Peyer's patch (tissue), 4 donors: Measurements from ENCODE around the gene COTL1. TPM values are rescaled to one million over a fixed set of nuclear protein-coding genes. Genes with fewer than 3 reads are reported as not detected.

ENCODE experiments used
- DNase-seq, 3 donors: peaks; one replicate each; pipeline ENCODE4 v3.0.0-alpha.2; 2017 to 2019
- H3K27ac ChIP-seq, 4 donors: fragments of 200-600 bp; sonication (generic); one replicate each; pipeline ENCODE4 v1.5.1; 2016 to 2019
- H3K27me3 ChIP-seq, 2 donors: fragments of 200-600 bp; sonication (generic); one replicate each; pipeline ENCODE4 v1.5.1; 2019
- H3K36me3 ChIP-seq, 3 donors: fragments of 200-600 bp; sonication (generic); one replicate each; pipeline ENCODE4 v1.5.1; 2016 to 2019
- H3K4me1 ChIP-seq, 4 donors: fragments of 200-600 bp; sonication (generic); one replicate each; pipeline ENCODE4 v1.5.1; 2016 to 2019
- H3K4me3 ChIP-seq, 4 donors: fragments of 200-600 bp; sonication (generic); 1 replicate in 3 of 4; 2 replicates in 1 of 4; pipeline ENCODE4 v1.5.1; 2016 to 2019; ENCODE audit warnings: mild to moderate bottlenecking in 1 of 4
- H3K9me3 ChIP-seq, 4 donors: fragments of 200-600 bp; sonication (generic); one replicate each; pipeline ENCODE4 v1.5.1; 2016 to 2019; ENCODE audit warnings: mild to moderate bottlenecking in 1 of 4
- CTCF ChIP-seq, 6 experiments: fragments of 450-650 bp in 4 of 6; fragments of 200-600 bp in 2 of 6; sonication (generic) in 1 of 6; IDR thresholded peaks; one replicate each; pipeline ENCODE4 v1.5.1; 2017 to 2019; ENCODE audit warnings: antibody characterized with exemption in 6 of 6, mild to moderate bottlenecking in 3 of 6, moderate library complexity in 1 of 6
- POLR2A ChIP-seq, 2 donors: fragments of 450-650 bp; IDR thresholded peaks; one replicate each; pipeline ENCODE4 v1.5.1; 2017; ENCODE audit warnings: antibody characterized with exemption in 2 of 2, mild to moderate bottlenecking in 2 of 2, moderate library complexity in 2 of 2
- total RNA-seq, 4 donors: library from RNA; depleted of rRNA; stranded (reverse); fragments of >200 nt; gene quantifications; one replicate each; pipeline ENCODE4 v1.1.0, GENCODE V29; 2016

Gene COTL1
- total RNA-seq, 4 donors from 2014 or later, result 29.6 to 84.2 (median 43.1) TPM

GRCh38 chr16:84569382-84569987 lies 48.4 kb downstream of the COTL1 start:
- H3K9me3 ChIP-seq, result no peaks in the 10 kb centered on the region
- H3K27ac ChIP-seq, result peak overlapping the region in 3 of 4 donors; percentile 61 to 86 (median 71)
- peak in 1 of 3 donors; percentile 72 for DNase-seq
- peak overlapping the region in 2 of 4 donors; percentile 18 to 29 for H3K4me3 ChIP-seq
- H3K4me1 ChIP-seq, result peaks cover 0 to 4% (median 0%) of the 10 kb centered on the region in 4 donors
- no peaks in the 10 kb centered on the region for H3K27me3 ChIP-seq
- peaks cover 0 to 8% (median 0%) of the 10 kb centered on the region in 3 donors for H3K36me3 ChIP-seq
- TF ChIP-seq CTCF (IDR thresholded peaks at IDR 0.05) (no peak), POLR2A (IDR thresholded peaks at IDR 0.05) (no peak)

GRCh38 chr16:84568066-84568465 lies 49.8 kb downstream of the COTL1 start:
- no peak overlapping the region for H3K4me3 ChIP-seq
- no peaks in the 10 kb centered on the region for H3K27me3 ChIP-seq
- peaks cover 0 to 4% (median 1%) of the 10 kb centered on the region in 4 donors for H3K4me1 ChIP-seq
- TF ChIP-seq POLR2A (IDR thresholded peaks at IDR 0.05) (no peak), CTCF (IDR thresholded peaks at IDR 0.05) (no peak)
- peak overlapping the region in 1 of 4 donors; percentile 86 for H3K27ac ChIP-seq
- no peaks in the 10 kb centered on the region for H3K9me3 ChIP-seq
- no peak for DNase-seq
- H3K36me3 ChIP-seq, result peaks cover 0 to 8% (median 0%) of the 10 kb centered on the region in 3 donors

GRCh38 chr16:84567286-84567962 lies 50.5 kb downstream of the COTL1 start:
- no peak for DNase-seq
- Histone ChIP-seq H3K27ac (no peak overlapping the region), H3K4me1 (peaks cover 0 to 8% (median under 1%) of the 10 kb centered on the region in 4 donors), H3K36me3 (peaks cover 0 to 8% (median 0%) of the 10 kb centered on the region in 3 donors), H3K27me3 (no peaks in the 10 kb centered on the region), H3K4me3 (no peak overlapping the region), H3K9me3 (no peaks in the 10 kb centered on the region)
- TF ChIP-seq POLR2A (IDR thresholded peaks at IDR 0.05) (no peak), CTCF (IDR thresholded peaks at IDR 0.05) (no peak)

- Histone ChIP-seq H3K4me3 (no peak overlapping the region), H3K27me3 (no peaks in the 10 kb centered on the region), H3K36me3 (peaks cover 0 to 8% (median 0%) of the 10 kb centered on the region in 3 donors), H3K9me3 (no peaks in the 10 kb centered on the region), H3K4me1 (peaks cover 0 to 15% (median 1%) of the 10 kb centered on the region in 4 donors), H3K27ac (no peak overlapping the region)
- TF ChIP-seq CTCF (IDR thresholded peaks at IDR 0.05) (no peak), POLR2A (IDR thresholded peaks at IDR 0.05) (no peak)
- no peak for DNase-seq
These were observed 51.2 kb downstream of the COTL1 start for GRCh38 chr16:84566545-84567257.

- TF ChIP-seq CTCF (IDR thresholded peaks at IDR 0.05), result no peak
- TF ChIP-seq POLR2A (IDR thresholded peaks at IDR 0.05), result no peak
- no peaks in the 10 kb centered on the region for H3K27me3 ChIP-seq
- no peak overlapping the region for H3K27ac ChIP-seq
- peaks cover 0 to 15% (median 1%) of the 10 kb centered on the region in 4 donors for H3K4me1 ChIP-seq
- no peaks in the 10 kb centered on the region for H3K9me3 ChIP-seq
- DNase-seq, result no peak
- H3K4me3 ChIP-seq, result no peak overlapping the region
- peaks cover 0 to 8% (median 0%) of the 10 kb centered on the region in 3 donors for H3K36me3 ChIP-seq
These were observed 52.0 kb downstream of the COTL1 start for GRCh38 chr16:84565669-84566495.
